ENCODE data around the gene CHST3.

DNA sequence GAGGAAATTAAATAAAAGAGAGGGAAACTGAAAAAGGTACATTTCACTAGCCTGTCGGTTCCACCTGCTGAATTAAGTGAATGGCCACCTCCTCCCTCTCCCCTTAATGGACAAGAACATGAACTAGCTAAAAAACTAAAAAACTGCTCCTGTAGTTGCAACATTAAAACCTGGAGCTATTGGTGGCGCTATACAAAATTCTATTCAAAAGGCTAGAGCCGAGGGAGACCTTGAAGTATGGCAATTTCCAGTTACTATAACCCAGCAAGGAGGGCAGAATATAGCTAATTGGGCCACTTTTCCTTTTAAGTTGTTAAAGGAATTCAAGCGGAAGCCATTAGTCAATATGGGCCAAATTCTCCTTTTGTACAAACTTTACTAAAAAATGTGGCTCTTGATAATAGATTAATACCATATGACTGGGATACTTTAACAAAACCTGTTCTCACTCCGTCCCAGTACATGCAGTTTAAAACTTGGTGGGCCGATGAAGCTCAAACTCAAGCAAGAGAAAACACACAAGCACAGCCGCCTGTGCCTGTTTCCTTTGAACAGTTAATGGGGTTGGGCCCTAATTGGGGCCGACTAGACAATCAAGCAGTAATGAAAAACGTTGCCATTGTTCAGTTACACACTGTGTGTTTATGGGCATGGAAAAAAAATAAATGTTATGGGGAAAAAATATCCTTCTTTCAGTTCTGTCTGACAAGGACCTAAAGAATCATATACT, 6.5 kb upstream of the CHST3 start:
- no peak for TF ChIP-seq EP300 (IDR thresholded peaks at IDR 0.05)
- TF ChIP-seq, protein P1, sequence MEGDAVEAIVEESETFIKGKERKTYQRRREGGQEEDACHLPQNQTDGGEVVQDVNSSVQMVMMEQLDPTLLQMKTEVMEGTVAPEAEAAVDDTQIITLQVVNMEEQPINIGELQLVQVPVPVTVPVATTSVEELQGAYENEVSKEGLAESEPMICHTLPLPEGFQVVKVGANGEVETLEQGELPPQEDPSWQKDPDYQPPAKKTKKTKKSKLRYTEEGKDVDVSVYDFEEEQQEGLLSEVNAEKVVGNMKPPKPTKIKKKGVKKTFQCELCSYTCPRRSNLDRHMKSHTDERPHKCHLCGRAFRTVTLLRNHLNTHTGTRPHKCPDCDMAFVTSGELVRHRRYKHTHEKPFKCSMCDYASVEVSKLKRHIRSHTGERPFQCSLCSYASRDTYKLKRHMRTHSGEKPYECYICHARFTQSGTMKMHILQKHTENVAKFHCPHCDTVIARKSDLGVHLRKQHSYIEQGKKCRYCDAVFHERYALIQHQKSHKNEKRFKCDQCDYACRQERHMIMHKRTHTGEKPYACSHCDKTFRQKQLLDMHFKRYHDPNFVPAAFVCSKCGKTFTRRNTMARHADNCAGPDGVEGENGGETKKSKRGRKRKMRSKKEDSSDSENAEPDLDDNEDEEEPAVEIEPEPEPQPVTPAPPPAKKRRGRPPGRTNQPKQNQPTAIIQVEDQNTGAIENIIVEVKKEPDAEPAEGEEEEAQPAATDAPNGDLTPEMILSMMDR (IDR thresholded peaks at IDR 0.05): peak in 2 of 5 experiments; percentile 13 to 33

All from tibial nerve (tissue), 4 donors.